Testis (tissue), 3 donors: ENCODE results near the gene OR51E2. TPM values are rescaled to one million over a fixed set of nuclear protein-coding genes. Genes with fewer than 3 reads are reported as not detected.

Source experiments
- DNase-seq: peaks from one replicate; pipeline ENCODE4 v3.0.0-alpha.2; 2019
- H3K27ac ChIP-seq, 2 donors: fragments of 200-600 bp; sonication (generic); one replicate each; pipeline ENCODE4 v1.5.1; 2019
- H3K27me3 ChIP-seq: fragments of 200-600 bp; sonication (generic); one replicate; pipeline ENCODE4 v1.5.1; 2019
- H3K36me3 ChIP-seq: fragments of 200-600 bp; sonication (generic); one replicate; pipeline ENCODE4 v1.5.1; 2017; ENCODE audit warnings: low read depth; ENCODE audit errors: missing control alignments
- H3K4me1 ChIP-seq: fragments of 200-600 bp; sonication (generic); one replicate; pipeline ENCODE4 v1.5.1; 2019
- H3K4me3 ChIP-seq, 2 donors: fragments of 200-600 bp; sonication (generic); one replicate each; pipeline ENCODE4 v1.5.1; 2017 to 2019
- H3K9me3 ChIP-seq: fragments of 200-600 bp; sonication (generic); one replicate; pipeline ENCODE4 v1.5.1; 2017
- CTCF ChIP-seq, 3 experiments: fragments of 450-650 bp in 2 of 3; fragments of 200-600 bp in 1 of 3; sonication (generic) in 1 of 3; IDR thresholded peaks; one replicate each; pipeline ENCODE4 v1.5.1; 2016 to 2019; ENCODE audit warnings: antibody characterized with exemption in 3 of 3, mild to moderate bottlenecking in 2 of 3, moderate library complexity in 1 of 3
- POLR2A ChIP-seq: fragments of 450-650 bp; IDR thresholded peaks from one replicate; pipeline ENCODE4 v1.6.1; 2017; ENCODE audit warnings: antibody characterized with exemption, mild to moderate bottlenecking, moderate library complexity
- WGBS, 2 donors: methylation state at CpG; one replicate each; pipeline ENCODE4 v1.1.5; 2018; 5-methylcytosine and 5-hydroxymethylcytosine counted together
- intact Hi-C: fragments of 100-400 bp; cut with DNase I; formaldehyde crosslinking; loops from one replicate; pipeline ENCODE4 v1.15.1; 2023; ENCODE audit warnings: low total_unique reads
- polyA plus RNA-seq: library from polyadenylated mRNA; stranded (reverse); fragments of 350-450 nt; fragmentation: Illumina TruSeq; extraction: RNeasy Lipid Tissue Mini Kit (QIAGEN cat#74804); gene quantifications from one replicate; pipeline ENCODE4 v1.2.3, GENCODE V29; 2014; ENCODE audit warnings: low read depth, low replicate concordance; ENCODE audit not compliant: insufficient read depth
- total RNA-seq, 2 donors: library from RNA; depleted of rRNA; stranded (reverse); fragments of >200 nt; gene quantifications; one replicate each; pipeline ENCODE4 v1.2.3, GENCODE V29; 2016

The OR51E2 gene
- total and polyA plus RNA-seq, 3 donors from 2014 or later: 0.17 to 0.47 TPM; not detected in 1

GRCh38 chr11:4637662-4638047 lies 60.0 kb downstream of the OR51E2 start:
- Histone ChIP-seq H3K36me3 (no peaks in the 10 kb centered on the region), H3K4me3 (peak overlapping the region in 1 of 2 donors; percentile 31), H3K27ac (no peak overlapping the region), H3K4me1 (peaks cover 3% of the 10 kb centered on the region), H3K27me3 (no peaks in the 10 kb centered on the region), H3K9me3 (no peaks in the 10 kb centered on the region)
- 61 to 76% methylated on average over 3 of the region's 3 CpGs for WGBS, 2 donors
- intact Hi-C loops: loop anchor here (5.0 to 10.0 kb wide), 2 partner anchors 190 to 367 kb away; no protein-coding TSS in a partner anchor
- no peak for DNase-seq
- no peak for TF ChIP-seq POLR2A
- no peak for TF ChIP-seq CTCF (IDR thresholded peaks at IDR 0.05)

- TF ChIP-seq POLR2A (no peak), CTCF (IDR thresholded peaks at IDR 0.05) (peak; percentile 72 to 84 (median 83))
- peak within 1 kb of the TSS; percentile 29 to 31 for H3K4me3 ChIP-seq
Measured at GRCh38 chr11:4636962-4637661, 60.5 kb downstream of the OR51E2 start, which contains the start of gene OR51D1. OR51D1 (plus strand) TSS chr11:4637477; CDS start chr11:4639791, 2,314 bp downstream.

GRCh38 chr11:4636136-4636535 lies 61.5 kb downstream of the OR51E2 start:
- DNase-seq: no peak
- WGBS, 2 donors: 53 to 59% methylated on average over 2 of the region's 2 CpGs
- TF ChIP-seq POLR2A (no peak), CTCF (IDR thresholded peaks at IDR 0.05) (no peak)

More at GRCh38 chr11:4636962-4637661, 60.5 kb downstream of the OR51E2 start, which contains the start of gene OR51D1:
- intact Hi-C loops: loop anchor here (5.0 to 10.0 kb wide), 2 partner anchors 190 to 368 kb away; no protein-coding TSS in a partner anchor
- no peaks in the 10 kb centered on the region for H3K36me3 ChIP-seq
- no peaks in the 10 kb centered on the region for H3K27me3 ChIP-seq
- H3K27ac ChIP-seq: no peak within 1 kb of the TSS
- no peaks in the 10 kb centered on the region for H3K9me3 ChIP-seq
- peak; percentile 85 for DNase-seq
- WGBS, 2 donors: 25 to 28% methylated on average over 8 to 21 of the region's 21 CpGs
- peaks cover 3% of the 10 kb centered on the region for H3K4me1 ChIP-seq

More at GRCh38 chr11:4636136-4636535, 61.5 kb downstream of the OR51E2 start:
- Histone ChIP-seq H3K4me3 (no peak overlapping the region), H3K9me3 (no peaks in the 10 kb centered on the region), H3K27ac (no peak overlapping the region), H3K36me3 (no peaks in the 10 kb centered on the region), H3K4me1 (peaks cover 3% of the 10 kb centered on the region), H3K27me3 (no peaks in the 10 kb centered on the region)
- intact Hi-C loops: loop anchor here (5.0 to 10.0 kb wide), 2 partner anchors 191 to 369 kb away; no protein-coding TSS in a partner anchor

Other genes with a start within 250 kb of the OR51E2 start
- not detected for gene OR52K2, start 248.6 kb downstream of the OR51E2 start, total RNA-seq
- gene OR52K2, start 248.6 kb downstream of the OR51E2 start, polyA plus RNA-seq: not detected
- under 1 TPM; 0.43 to 0.47 TPM for gene OR52K1, start 215.2 kb downstream of the OR51E2 start, total RNA-seq
- not detected for gene OR52K1, start 215.2 kb downstream of the OR51E2 start, polyA plus RNA-seq
- not detected for gene OR52M1, start 152.7 kb downstream of the OR51E2 start, total RNA-seq
- gene OR52M1, start 152.7 kb downstream of the OR51E2 start, polyA plus RNA-seq: not detected
- under 1 TPM in 1 of 2 donors, not detected in 1; 0.31 TPM for gene OR52I2, start 116.1 kb downstream of the OR51E2 start, total RNA-seq
- not detected for gene OR52I2, start 116.1 kb downstream of the OR51E2 start, polyA plus RNA-seq
- gene OR52I1, start 103.8 kb downstream of the OR51E2 start, total RNA-seq: not detected
- not detected for gene OR52I1, start 103.8 kb downstream of the OR51E2 start, polyA plus RNA-seq
- 10 to 100 TPM; 20.5 to 20.8 TPM for gene TRIM68, start 89.6 kb downstream of the OR51E2 start, total RNA-seq
- 16.4 TPM for gene TRIM68, start 89.6 kb downstream of the OR51E2 start, polyA plus RNA-seq
- under 1 TPM in 1 of 2 donors, not detected in 1; 0.63 TPM for gene OR51D1, start 60.4 kb downstream of the OR51E2 start, total RNA-seq
- not detected for gene OR51D1, start 60.4 kb downstream of the OR51E2 start, polyA plus RNA-seq
- gene OR51E1, start 53.9 kb downstream of the OR51E2 start, total RNA-seq: under 1 TPM; 0.31 to 0.55 TPM
- 0.59 TPM for gene OR51E1, start 53.9 kb downstream of the OR51E2 start, polyA plus RNA-seq
- gene MMP26, start 6.9 kb upstream of the OR51E2 start, total RNA-seq: under 1 TPM in 1 of 2 donors, not detected in 1; 0.55 TPM
- 1.1 TPM for gene MMP26, start 6.9 kb upstream of the OR51E2 start, polyA plus RNA-seq
- gene OR51F1, start 72.1 kb upstream of the OR51E2 start, total RNA-seq: not detected
- not detected for gene OR51F1, start 72.1 kb upstream of the OR51E2 start, polyA plus RNA-seq
- not detected for gene OR52R1, start 106.5 kb upstream of the OR51E2 start, total RNA-seq
- not detected for gene OR52R1, start 106.5 kb upstream of the OR51E2 start, polyA plus RNA-seq
- gene OR51F2, start 123.5 kb upstream of the OR51E2 start, total RNA-seq: not detected
- gene OR51F2, start 123.5 kb upstream of the OR51E2 start, polyA plus RNA-seq: not detected
- gene OR51S1, start 151.4 kb upstream of the OR51E2 start, total RNA-seq: under 1 TPM in 1 of 2 donors, not detected in 1; 0.31 TPM
- not detected for gene OR51S1, start 151.4 kb upstream of the OR51E2 start, polyA plus RNA-seq
- gene OR51T1, start 184.0 kb upstream of the OR51E2 start, total RNA-seq: not detected
- gene OR51T1, start 184.0 kb upstream of the OR51E2 start, polyA plus RNA-seq: not detected
- under 1 TPM; 0.24 to 0.62 TPM for gene OR51A7, start 205.9 kb upstream of the OR51E2 start, total RNA-seq
- gene OR51A7, start 205.9 kb upstream of the OR51E2 start, polyA plus RNA-seq: not detected
- not detected for gene OR51G2, start 221.5 kb upstream of the OR51E2 start, total RNA-seq
- not detected for gene OR51G2, start 221.5 kb upstream of the OR51E2 start, polyA plus RNA-seq
- gene OR51G1, start 226.5 kb upstream of the OR51E2 start, total RNA-seq: not detected
- gene OR51G1, start 226.5 kb upstream of the OR51E2 start, polyA plus RNA-seq: not detected
- gene OR51A4, start 249.8 kb upstream of the OR51E2 start, total RNA-seq: not detected
- gene OR51A4, start 249.8 kb upstream of the OR51E2 start, polyA plus RNA-seq: not detected